Pons (tissue), 1 donor: ENCODE data around the gene UBE2K.
A peak's percentile ranks its signal among the peaks of the same experiment; 100 is the strongest.
"Not testable (repeated sequence)": the region's sequence is repeated elsewhere in the genome, so short reads cannot be mapped to it uniquely, and the experiment has no call there.

Source experiments
- DNase-seq: peaks from one replicate; pipeline ENCODE4 v3.0.0-alpha.2; 2016; ENCODE audit warnings: low spot score

Gene UBE2K

GRCh38 chr4:39808231-39808749 is 110.4 kb downstream of the UBE2K start:
- no peak for DNase-seq

GRCh38 chr4:39812500-39812899 is 114.6 kb downstream of the UBE2K start:
- no peak for DNase-seq

- DNase-seq: not testable (repeated sequence)
These were observed 115.1 kb downstream of the UBE2K start for GRCh38 chr4:39813033-39813432.

- not testable (repeated sequence) for DNase-seq
These were observed 115.8 kb downstream of the UBE2K start for GRCh38 chr4:39813761-39814160.

- no peak for DNase-seq
These were observed 116.7 kb downstream of the UBE2K start for GRCh38 chr4:39814403-39815185.

GRCh38 chr4:39818646-39819045 is 120.7 kb downstream of the UBE2K start:
- DNase-seq: no peak

GRCh38 chr4:39820186-39820585 is 122.2 kb downstream of the UBE2K start:
- DNase-seq: no peak

GRCh38 chr4:39821951-39822350 is 124.0 kb downstream of the UBE2K start:
- no peak for DNase-seq

GRCh38 chr4:39822662-39823061 is 124.7 kb downstream of the UBE2K start:
- DNase-seq: no peak

- no peak for DNase-seq
These were observed 125.3 kb downstream of the UBE2K start for GRCh38 chr4:39823191-39823590.

GRCh38 chr4:39825090-39825489 is 127.2 kb downstream of the UBE2K start:
- peak; percentile 9 for DNase-seq

- no peak for DNase-seq
These were observed 127.8 kb downstream of the UBE2K start for GRCh38 chr4:39825741-39826231.
